Measurements from ENCODE around the gene GLRA1. TPM values are rescaled to one million over a fixed set of nuclear protein-coding genes. Genes with fewer than 3 reads are reported as not detected.

Gene GLRA1
- total RNA-seq, 1 donor from 2014 or later: not detected

GRCh38 chr5:151952238-151952637, 27.6 kb upstream of the GLRA1 start:
- H3K36me3 ChIP-seq: no peaks in the 10 kb centered on the region
- no peaks in the 10 kb centered on the region for H3K27me3 ChIP-seq
- TF ChIP-seq POLR2AphosphoS5 (IDR thresholded peaks at IDR 0.05; ENCODE audit: insufficient read depth in 1 of 2, low read depth in 1 of 2): no peak
- no peak for TF ChIP-seq CTCF (IDR thresholded peaks at IDR 0.05)
- no peak for TF ChIP-seq POLR2A (IDR thresholded peaks at IDR 0.05)
- H3K27ac ChIP-seq: no peak overlapping the region
- intact Hi-C loops (cut with DNase I): no loop called here
- no peaks in the 10 kb centered on the region for H3K9me3 ChIP-seq
- no peak for DNase-seq (ENCODE audit: extremely low spot score in 2 of 2)
- H3K4me3 ChIP-seq: no peak overlapping the region
- no peaks in the 10 kb centered on the region for H3K4me1 ChIP-seq

- H3K4me1 ChIP-seq: no peaks in the 10 kb centered on the region
- H3K27me3 ChIP-seq: no peaks in the 10 kb centered on the region
- H3K9me3 ChIP-seq: no peaks in the 10 kb centered on the region
- intact Hi-C loops (cut with DNase I): no loop called here
- DNase-seq (ENCODE audit: extremely low spot score in 2 of 2): no peak
- H3K36me3 ChIP-seq: no peaks in the 10 kb centered on the region
- no peak overlapping the region for H3K4me3 ChIP-seq
- no peak overlapping the region for H3K27ac ChIP-seq
- TF ChIP-seq CTCF (IDR thresholded peaks at IDR 0.05): no peak
- TF ChIP-seq POLR2AphosphoS5 (IDR thresholded peaks at IDR 0.05; ENCODE audit: insufficient read depth in 1 of 2, low read depth in 1 of 2): no peak
- TF ChIP-seq POLR2A (IDR thresholded peaks at IDR 0.05): no peak
Measured at GRCh38 chr5:151950706-151951105, 26.1 kb upstream of the GLRA1 start.

- no peak for TF ChIP-seq POLR2AphosphoS5 (IDR thresholded peaks at IDR 0.05; ENCODE audit: insufficient read depth in 1 of 2, low read depth in 1 of 2)
- TF ChIP-seq POLR2A (IDR thresholded peaks at IDR 0.05): no peak
- TF ChIP-seq CTCF (IDR thresholded peaks at IDR 0.05): no peak
- H3K27me3 ChIP-seq: no peaks in the 10 kb centered on the region
- no peaks in the 10 kb centered on the region for H3K4me1 ChIP-seq
- H3K4me3 ChIP-seq: no peak overlapping the region
- intact Hi-C loops (cut with DNase I): no loop called here
- no peak for DNase-seq (ENCODE audit: extremely low spot score in 2 of 2)
- H3K9me3 ChIP-seq: no peaks in the 10 kb centered on the region
- H3K27ac ChIP-seq: no peak overlapping the region
- H3K36me3 ChIP-seq: no peaks in the 10 kb centered on the region
Measured at GRCh38 chr5:151949701-151950308, 25.2 kb upstream of the GLRA1 start.

GRCh38 chr5:151949113-151949512, 24.5 kb upstream of the GLRA1 start:
- Histone ChIP-seq H3K27me3 (no peaks in the 10 kb centered on the region), H3K9me3 (no peaks in the 10 kb centered on the region), H3K4me3 (no peak overlapping the region), H3K4me1 (no peaks in the 10 kb centered on the region), H3K27ac (no peak overlapping the region), H3K36me3 (no peaks in the 10 kb centered on the region)
- intact Hi-C loops (cut with DNase I): no loop called here
- DNase-seq (ENCODE audit: extremely low spot score in 2 of 2): no peak
- TF ChIP-seq CTCF (IDR thresholded peaks at IDR 0.05): no peak
- TF ChIP-seq POLR2A (IDR thresholded peaks at IDR 0.05): no peak
- TF ChIP-seq POLR2AphosphoS5 (IDR thresholded peaks at IDR 0.05; ENCODE audit: insufficient read depth in 1 of 2, low read depth in 1 of 2): no peak

- Histone ChIP-seq H3K4me1 (no peaks in the 10 kb centered on the region), H3K27me3 (no peaks in the 10 kb centered on the region), H3K36me3 (no peaks in the 10 kb centered on the region), H3K4me3 (no peak overlapping the region), H3K27ac (no peak overlapping the region), H3K9me3 (no peaks in the 10 kb centered on the region)
- intact Hi-C loops (cut with DNase I): no loop called here
- no peak for DNase-seq (ENCODE audit: extremely low spot score in 2 of 2)
- TF ChIP-seq POLR2AphosphoS5 (IDR thresholded peaks at IDR 0.05; ENCODE audit: insufficient read depth in 1 of 2, low read depth in 1 of 2) (no peak), POLR2A (IDR thresholded peaks at IDR 0.05) (no peak), CTCF (IDR thresholded peaks at IDR 0.05) (no peak)
Measured at GRCh38 chr5:151947931-151948608, 23.4 kb upstream of the GLRA1 start.

All from vagina (tissue), 2 donors.